ENCODE data around the gene FAM117A. TPM values are rescaled to one million over a fixed set of nuclear protein-coding genes. Genes with fewer than 3 reads are reported as not detected.

FAM117A gene
- total RNA-seq, 1 experiment from 2014 or later, result 10.1 TPM

DNA sequence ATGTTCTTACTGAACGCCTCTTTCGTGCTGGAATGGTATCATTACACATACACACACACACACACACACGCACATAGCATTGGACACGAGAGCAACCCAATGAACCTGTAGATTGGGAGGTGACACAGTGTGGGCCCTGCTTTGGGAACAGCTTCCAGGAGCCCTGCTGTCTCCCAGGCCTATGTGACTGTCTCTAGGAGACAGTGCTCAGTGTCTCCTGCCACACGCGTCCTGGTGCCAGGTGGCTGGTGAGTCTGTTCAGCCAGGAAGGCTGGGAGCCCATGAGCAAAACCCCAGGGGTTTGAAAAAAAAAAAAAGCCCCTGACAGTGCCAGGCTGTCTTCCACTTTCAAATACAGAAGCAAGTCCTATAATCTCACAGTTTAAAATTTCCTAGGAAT lies 83.6 kb downstream of the FAM117A start:
- POLR2A ChIA-PET (ENCODE audit: low non-redundant PET), result no interaction called here

DNA sequence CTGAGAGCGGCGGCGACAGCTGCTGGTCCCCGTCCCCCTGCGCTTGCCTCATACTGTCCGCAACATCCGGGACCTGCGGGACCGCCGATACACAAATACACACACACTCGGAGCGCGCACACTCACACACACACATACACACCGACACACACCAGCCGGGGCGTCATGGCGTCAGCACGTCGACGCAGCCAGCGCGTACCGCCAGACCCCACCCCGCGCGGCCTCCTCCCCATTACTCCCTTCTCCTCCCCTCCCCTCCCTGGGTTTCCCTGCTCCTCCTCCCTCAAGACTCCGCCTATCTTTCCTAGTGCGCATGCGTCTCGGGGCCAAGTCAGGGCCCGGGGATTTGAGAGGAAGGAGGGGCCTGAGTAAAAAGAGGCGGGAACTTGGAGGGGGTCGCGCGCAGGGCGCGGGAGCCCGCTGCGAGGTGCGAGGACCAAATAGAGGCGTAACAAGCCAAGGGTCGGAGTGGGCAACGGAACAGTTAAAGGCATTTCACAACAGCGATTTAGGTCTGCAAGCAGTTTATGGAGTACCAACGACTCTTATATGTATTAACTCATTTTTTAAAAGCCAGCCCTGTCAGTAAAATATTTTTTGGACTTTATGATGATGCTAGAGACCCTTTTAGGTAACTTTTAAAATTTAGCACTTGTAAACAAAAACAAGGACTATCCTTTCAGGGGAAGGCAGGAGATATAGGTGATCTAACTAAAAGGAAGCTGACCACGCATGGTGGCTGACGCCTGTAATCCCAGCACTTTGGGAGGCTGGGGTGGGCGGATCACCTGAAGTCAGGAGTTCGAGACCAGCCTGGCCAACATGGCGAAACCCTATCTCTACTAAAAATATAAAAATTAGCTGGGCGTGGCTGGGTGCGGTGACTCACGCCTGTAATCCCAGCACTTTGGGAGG lies 85.7 kb downstream of the FAM117A start, which contains the start of gene SPOP:
TSS of gene SPOP (minus strand) at position 165 of the 915 bp plus-strand sequence. CDS start 55,287 bp downstream, outside the sequence.
- no peak for TF ChIP-seq EZH2 (IDR thresholded peaks at IDR 0.05; ENCODE audit: borderline replicate concordance, low read depth, low read length, poor library complexity, severe bottlenecking)
- TF ChIP-seq, protein P1, sequence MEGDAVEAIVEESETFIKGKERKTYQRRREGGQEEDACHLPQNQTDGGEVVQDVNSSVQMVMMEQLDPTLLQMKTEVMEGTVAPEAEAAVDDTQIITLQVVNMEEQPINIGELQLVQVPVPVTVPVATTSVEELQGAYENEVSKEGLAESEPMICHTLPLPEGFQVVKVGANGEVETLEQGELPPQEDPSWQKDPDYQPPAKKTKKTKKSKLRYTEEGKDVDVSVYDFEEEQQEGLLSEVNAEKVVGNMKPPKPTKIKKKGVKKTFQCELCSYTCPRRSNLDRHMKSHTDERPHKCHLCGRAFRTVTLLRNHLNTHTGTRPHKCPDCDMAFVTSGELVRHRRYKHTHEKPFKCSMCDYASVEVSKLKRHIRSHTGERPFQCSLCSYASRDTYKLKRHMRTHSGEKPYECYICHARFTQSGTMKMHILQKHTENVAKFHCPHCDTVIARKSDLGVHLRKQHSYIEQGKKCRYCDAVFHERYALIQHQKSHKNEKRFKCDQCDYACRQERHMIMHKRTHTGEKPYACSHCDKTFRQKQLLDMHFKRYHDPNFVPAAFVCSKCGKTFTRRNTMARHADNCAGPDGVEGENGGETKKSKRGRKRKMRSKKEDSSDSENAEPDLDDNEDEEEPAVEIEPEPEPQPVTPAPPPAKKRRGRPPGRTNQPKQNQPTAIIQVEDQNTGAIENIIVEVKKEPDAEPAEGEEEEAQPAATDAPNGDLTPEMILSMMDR (conservative IDR thresholded peaks at IDR 0.05; ENCODE audit: low read depth, low read length), result no peak
- Histone ChIP-seq H3K27ac (ENCODE audit: low read depth, low read length, poor library complexity, severe bottlenecking) (peak within 1 kb of the TSS; percentile 92), H3K9me3 (ENCODE audit: low read depth, low read length, poor library complexity, severe bottlenecking) (no peaks in the 10 kb centered on the region), H3K36me3 (ENCODE audit: insufficient read depth, low read length, poor library complexity, severe bottlenecking) (no peaks in the 10 kb centered on the region), H3K4me1 (ENCODE audit: insufficient read depth, low read length, poor library complexity, severe bottlenecking) (peaks cover 14% of the 10 kb centered on the region), H3K4me3 (ENCODE audit: low read depth, low read length, poor library complexity, severe bottlenecking) (peak within 1 kb of the TSS; percentile 73), H3K27me3 (replicated peaks; ENCODE audit: insufficient read depth, low read depth, low read length, poor library complexity) (no peaks in the 10 kb centered on the region)
- no TSS peak for BruUV-seq (replicated peaks)
- CTCF ChIA-PET, result interaction anchor here (1.0 kb wide), 1 partner anchor 111 kb away, joined by 10 read pairs; no protein-coding TSS in a partner anchor
- intact Hi-C loops (cut with micrococcal nuclease; ENCODE audit: unreplicated experiment), result no loop called here
- DNase-seq (ENCODE audit: low spot score), result peak; percentile 99
- POLR2A ChIA-PET (ENCODE audit: low non-redundant PET), result interaction anchor here (0.7 kb wide), 1 partner anchor 649 kb away, joined by 10 read pairs; no protein-coding TSS in a partner anchor

More for the DNA sequence above, 83.6 kb downstream of the FAM117A start:
- Histone ChIP-seq H3K9me3 (ENCODE audit: low read depth, low read length, poor library complexity, severe bottlenecking) (no peaks in the 10 kb centered on the region), H3K4me3 (ENCODE audit: low read depth, low read length, poor library complexity, severe bottlenecking) (no peak overlapping the region), H3K4me1 (ENCODE audit: insufficient read depth, low read length, poor library complexity, severe bottlenecking) (peaks cover 9% of the 10 kb centered on the region), H3K27ac (ENCODE audit: low read depth, low read length, poor library complexity, severe bottlenecking) (no peak overlapping the region), H3K36me3 (ENCODE audit: insufficient read depth, low read length, poor library complexity, severe bottlenecking) (no peaks in the 10 kb centered on the region), H3K27me3 (replicated peaks; ENCODE audit: insufficient read depth, low read depth, low read length, poor library complexity) (no peaks in the 10 kb centered on the region)
- DNase-seq (ENCODE audit: low spot score), result no peak
- no peak for TF ChIP-seq EZH2 (IDR thresholded peaks at IDR 0.05; ENCODE audit: borderline replicate concordance, low read depth, low read length, poor library complexity, severe bottlenecking)
- TF ChIP-seq, protein P1 (conservative IDR thresholded peaks at IDR 0.05; ENCODE audit: low read depth, low read length), result no peak
- intact Hi-C loops (cut with micrococcal nuclease; ENCODE audit: unreplicated experiment), result no loop called here
- BruUV-seq (replicated peaks), result no TSS peak
- CTCF ChIA-PET, result interaction anchor here (0.7 kb wide), 1 partner anchor 1341 kb away, joined by 5 read pairs; no protein-coding TSS in a partner anchor

DNA sequence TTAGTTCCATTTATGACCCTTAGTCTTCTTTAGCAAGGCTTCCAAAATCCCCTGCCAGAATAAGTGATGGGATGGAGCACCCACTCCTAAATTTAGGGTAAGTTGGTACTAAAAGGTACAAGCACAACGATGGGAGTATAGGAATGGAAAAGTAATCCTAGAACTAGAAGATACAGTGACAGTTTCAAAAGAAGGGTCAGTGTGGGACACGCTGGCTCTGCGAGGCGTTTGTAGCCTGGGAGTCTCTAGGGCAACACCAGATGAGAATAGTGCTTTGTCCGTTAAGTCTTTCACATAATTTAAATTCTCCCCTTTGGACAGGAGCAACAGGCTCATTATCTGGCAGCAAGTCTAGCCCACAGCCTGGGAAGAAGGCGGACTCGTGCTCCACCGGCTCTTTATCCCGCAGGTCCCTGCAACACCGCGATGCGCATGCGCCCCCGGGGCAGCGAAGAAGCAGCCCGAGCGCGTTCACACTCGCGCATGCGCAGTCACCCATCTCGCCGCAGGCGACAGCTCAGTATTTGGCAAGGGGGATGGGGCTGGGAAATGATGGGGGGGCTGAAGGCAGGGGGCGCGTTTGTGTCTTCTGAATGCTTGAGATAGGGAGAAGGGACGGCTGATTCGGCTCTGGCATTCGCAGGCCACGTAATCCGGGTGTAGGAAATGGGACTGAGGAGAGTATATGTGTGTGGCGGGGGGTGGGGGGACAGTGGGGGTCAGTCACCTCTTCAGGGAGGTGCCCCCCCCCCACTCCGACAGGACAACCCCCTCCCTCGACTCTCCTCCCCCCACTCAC lies 86.6 kb downstream of the FAM117A start:
- DNase-seq (ENCODE audit: low spot score), result peak; percentile 96
- intact Hi-C loops (cut with micrococcal nuclease; ENCODE audit: unreplicated experiment), result no loop called here
- TSS peak; percentile 54 for BruUV-seq (replicated peaks)
- TF ChIP-seq EZH2 (IDR thresholded peaks at IDR 0.05; ENCODE audit: borderline replicate concordance, low read depth, low read length, poor library complexity, severe bottlenecking), result no peak
- TF ChIP-seq, protein P1 (conservative IDR thresholded peaks at IDR 0.05; ENCODE audit: low read depth, low read length), result no peak
- peaks cover 14% of the 10 kb centered on the region for H3K4me1 ChIP-seq (ENCODE audit: insufficient read depth, low read length, poor library complexity, severe bottlenecking)
- H3K4me3 ChIP-seq (ENCODE audit: low read depth, low read length, poor library complexity, severe bottlenecking), result peak overlapping the region; percentile 73
- POLR2A ChIA-PET (ENCODE audit: low non-redundant PET), result interaction anchor here (0.6 to 0.7 kb wide), 6 partner anchors 31 to 443 kb away, joined by 3 to 10 read pairs (median 7); partner anchors contain the start of gene FAM117A
- H3K27ac ChIP-seq (ENCODE audit: low read depth, low read length, poor library complexity, severe bottlenecking), result peak overlapping the region; percentile 92
- H3K9me3 ChIP-seq (ENCODE audit: low read depth, low read length, poor library complexity, severe bottlenecking), result no peaks in the 10 kb centered on the region
- CTCF ChIA-PET, result interaction anchor here (0.5 to 1.0 kb wide), 11 partner anchors 30 to 670 kb away, joined by 3 to 17 read pairs (median 6); partner anchors contain the start of gene SLC35B1
- no peaks in the 10 kb centered on the region for H3K36me3 ChIP-seq (ENCODE audit: insufficient read depth, low read length, poor library complexity, severe bottlenecking)
- no peaks in the 10 kb centered on the region for H3K27me3 ChIP-seq (replicated peaks; ENCODE audit: insufficient read depth, low read depth, low read length, poor library complexity)
